ENCODE data around the gene SLC25A39. TPM values are rescaled to one million over a fixed set of nuclear protein-coding genes. Genes with fewer than 3 reads are reported as not detected.

SLC25A39 gene
- total RNA-seq, 2 donors from 2014 or later, result 116 to 132 TPM

- H3K4me1 ChIP-seq (replicated peaks), result no peaks in the 10 kb centered on the region
- H3K4me3 ChIP-seq, result no peak overlapping the region
- no peak overlapping the region for H3K27ac ChIP-seq
- 82% methylated on average over 8 of the region's 11 CpGs for WGBS
- H3K9me3 ChIP-seq, result no peaks in the 10 kb centered on the region
- no peaks in the 10 kb centered on the region for H3K27me3 ChIP-seq (replicated peaks; ENCODE audit: insufficient read depth)
- intact Hi-C loops (cut with DNase I), result no loop called here
- peaks cover 5 to 6% of the 10 kb centered on the region in 2 donors for H3K36me3 ChIP-seq
- DNase-seq (ENCODE audit: low spot score), result no peak
- TF ChIP-seq, protein P1, sequence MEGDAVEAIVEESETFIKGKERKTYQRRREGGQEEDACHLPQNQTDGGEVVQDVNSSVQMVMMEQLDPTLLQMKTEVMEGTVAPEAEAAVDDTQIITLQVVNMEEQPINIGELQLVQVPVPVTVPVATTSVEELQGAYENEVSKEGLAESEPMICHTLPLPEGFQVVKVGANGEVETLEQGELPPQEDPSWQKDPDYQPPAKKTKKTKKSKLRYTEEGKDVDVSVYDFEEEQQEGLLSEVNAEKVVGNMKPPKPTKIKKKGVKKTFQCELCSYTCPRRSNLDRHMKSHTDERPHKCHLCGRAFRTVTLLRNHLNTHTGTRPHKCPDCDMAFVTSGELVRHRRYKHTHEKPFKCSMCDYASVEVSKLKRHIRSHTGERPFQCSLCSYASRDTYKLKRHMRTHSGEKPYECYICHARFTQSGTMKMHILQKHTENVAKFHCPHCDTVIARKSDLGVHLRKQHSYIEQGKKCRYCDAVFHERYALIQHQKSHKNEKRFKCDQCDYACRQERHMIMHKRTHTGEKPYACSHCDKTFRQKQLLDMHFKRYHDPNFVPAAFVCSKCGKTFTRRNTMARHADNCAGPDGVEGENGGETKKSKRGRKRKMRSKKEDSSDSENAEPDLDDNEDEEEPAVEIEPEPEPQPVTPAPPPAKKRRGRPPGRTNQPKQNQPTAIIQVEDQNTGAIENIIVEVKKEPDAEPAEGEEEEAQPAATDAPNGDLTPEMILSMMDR (IDR thresholded peaks at IDR 0.05), result no peak
- TF ChIP-seq POLR2AphosphoS5 (IDR thresholded peaks at IDR 0.05) (no peak), POLR2A (IDR thresholded peaks at IDR 0.05) (no peak)
These were observed 31.6 kb upstream of the SLC25A39 start for GRCh38 chr17:44356241-44356640.

DNA sequence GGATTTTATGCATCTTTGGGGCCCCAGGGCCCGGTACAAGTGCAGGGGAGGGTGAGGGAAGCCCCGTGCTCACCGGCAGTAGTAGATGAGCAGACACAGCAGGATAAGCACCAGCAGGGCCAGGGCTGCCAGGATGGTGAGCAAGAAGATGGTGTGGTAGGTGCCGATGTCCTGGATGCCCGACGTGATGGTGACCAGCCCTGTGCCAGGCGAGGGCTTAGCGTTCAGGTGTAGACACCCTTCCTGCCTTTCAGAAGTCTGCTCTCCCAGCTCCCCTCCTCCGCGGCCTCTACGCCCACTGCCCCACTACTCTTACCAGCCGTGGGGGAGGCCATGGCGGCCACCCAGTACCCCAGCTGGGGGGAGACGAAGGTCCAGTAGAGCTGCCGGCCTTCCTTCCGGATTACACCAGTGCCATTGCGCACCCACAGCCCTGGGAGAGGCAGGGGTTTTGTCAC is 31.0 kb upstream of the SLC25A39 start:
- TF ChIP-seq POLR2AphosphoS5 (IDR thresholded peaks at IDR 0.05) (no peak), POLR2A (IDR thresholded peaks at IDR 0.05) (no peak)
- TF ChIP-seq, protein P1 (IDR thresholded peaks at IDR 0.05), result no peak
- Histone ChIP-seq H3K4me1 (replicated peaks) (no peaks in the 10 kb centered on the region), H3K9me3 (no peaks in the 10 kb centered on the region), H3K4me3 (no peak overlapping the region), H3K36me3 (peaks cover 5 to 6% of the 10 kb centered on the region in 2 donors), H3K27ac (no peak overlapping the region), H3K27me3 (replicated peaks; ENCODE audit: insufficient read depth) (no peaks in the 10 kb centered on the region)
- WGBS, result 83% methylated on average over 17 of the region's 17 CpGs
- DNase-seq (ENCODE audit: low spot score), result no peak
- intact Hi-C loops (cut with DNase I), result no loop called here

DNA sequence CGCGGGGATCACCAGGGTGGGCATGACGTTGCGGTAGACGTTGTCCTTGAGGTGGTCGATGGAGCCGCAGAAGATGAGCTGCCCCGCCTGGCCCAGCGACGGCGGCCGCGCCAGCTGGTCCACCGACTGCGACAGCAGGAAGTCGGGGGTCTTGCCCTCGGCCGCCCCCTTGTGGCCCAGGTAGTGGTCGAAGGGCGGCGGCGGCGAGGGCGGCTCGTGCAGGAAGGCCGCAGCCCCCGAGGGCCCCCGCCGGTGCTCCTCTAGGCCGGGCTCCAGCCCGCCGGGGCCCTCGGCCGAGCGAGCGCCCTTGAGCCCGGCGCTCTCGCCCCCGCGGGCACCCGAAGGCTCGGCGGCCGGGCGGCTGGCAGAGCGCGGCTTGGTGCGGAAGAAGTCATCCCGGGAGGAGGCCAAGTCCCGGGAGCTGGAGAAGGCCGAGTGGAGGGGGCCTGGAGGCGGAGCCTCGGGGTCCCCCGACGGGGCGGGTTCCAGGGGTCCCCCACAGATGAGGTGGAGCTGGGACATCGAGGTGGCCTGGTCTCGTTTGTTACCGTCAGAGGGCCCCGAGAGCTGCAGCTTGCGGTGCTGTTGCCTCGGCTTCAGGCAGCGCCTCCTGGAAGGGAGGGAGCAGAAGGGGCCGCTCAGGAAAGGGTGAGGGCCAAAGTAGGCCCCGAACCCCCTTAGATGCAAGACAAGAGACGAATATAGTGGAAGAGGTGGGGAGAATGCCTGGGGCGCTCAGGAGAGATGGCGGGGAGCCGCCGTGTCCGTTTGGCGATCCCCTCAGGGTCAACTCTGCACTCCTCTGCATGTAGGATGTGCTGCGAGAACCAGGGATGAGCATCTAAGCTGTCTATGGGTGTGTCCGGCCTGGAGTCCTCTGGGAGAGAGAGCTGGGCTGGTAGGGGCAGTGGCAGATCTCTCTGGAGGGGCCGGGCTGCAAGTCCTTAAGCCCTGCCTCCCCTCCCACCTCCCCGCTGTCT is 30.2 kb upstream of the SLC25A39 start:
- 73% methylated on average over 53 of the region's 77 CpGs for WGBS
- H3K36me3 ChIP-seq, result peaks cover 5 to 7% of the 10 kb centered on the region in 2 donors
- H3K9me3 ChIP-seq, result no peaks in the 10 kb centered on the region
- no peak overlapping the region for H3K27ac ChIP-seq
- H3K4me1 ChIP-seq (replicated peaks), result no peaks in the 10 kb centered on the region
- no peak for DNase-seq (ENCODE audit: low spot score)
- intact Hi-C loops (cut with DNase I), result no loop called here
- TF ChIP-seq POLR2A (IDR thresholded peaks at IDR 0.05) (no peak), POLR2AphosphoS5 (IDR thresholded peaks at IDR 0.05) (no peak)
- TF ChIP-seq, protein P1 (IDR thresholded peaks at IDR 0.05), result no peak
- H3K4me3 ChIP-seq, result no peak overlapping the region
- H3K27me3 ChIP-seq (replicated peaks; ENCODE audit: insufficient read depth), result no peaks in the 10 kb centered on the region

DNA sequence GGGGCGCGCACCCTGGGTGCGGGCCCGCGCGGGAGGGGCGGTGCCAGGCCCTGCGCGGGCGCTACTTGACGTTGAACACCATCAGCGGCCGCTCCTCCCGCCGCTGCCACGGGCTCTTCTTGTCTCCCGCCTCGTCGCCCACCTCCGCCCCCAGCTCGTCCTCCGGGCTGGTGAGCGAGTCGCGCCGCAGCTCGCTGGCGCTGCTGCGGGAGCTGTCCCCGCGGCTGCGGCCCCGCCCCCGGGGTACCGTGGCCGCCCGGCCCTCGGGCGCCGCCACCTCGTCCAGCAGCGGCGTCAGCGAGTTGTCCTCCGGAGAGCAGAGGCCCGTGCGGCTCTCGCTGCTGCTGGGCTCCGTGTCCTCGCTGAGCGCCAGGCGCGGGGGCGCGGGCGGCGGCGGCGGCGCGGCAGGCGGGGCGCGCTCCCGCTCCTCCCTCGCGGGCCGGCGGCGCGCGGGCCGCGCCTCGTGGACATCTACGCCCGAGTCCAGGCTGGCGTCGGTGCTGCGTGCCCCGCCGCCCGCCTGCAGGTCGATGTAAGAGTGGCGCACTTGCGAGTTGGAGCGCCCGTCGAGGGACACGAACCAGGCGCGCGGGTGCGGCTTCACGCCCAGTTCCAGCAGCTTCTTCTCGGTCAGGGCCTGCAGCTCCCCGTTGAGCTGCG is 29.2 kb upstream of the SLC25A39 start:
- H3K36me3 ChIP-seq, result peaks cover 5 to 10% of the 10 kb centered on the region in 2 donors
- H3K9me3 ChIP-seq, result no peaks in the 10 kb centered on the region
- H3K27ac ChIP-seq, result peak overlapping the region in 1 of 2 donors; percentile 23
- no peaks in the 10 kb centered on the region for H3K27me3 ChIP-seq (replicated peaks; ENCODE audit: insufficient read depth)
- peak overlapping the region; percentile 32 for H3K4me3 ChIP-seq
- intact Hi-C loops (cut with DNase I), result no loop called here
- H3K4me1 ChIP-seq (replicated peaks), result no peaks in the 10 kb centered on the region
- WGBS, result 57% methylated on average over 21 of the region's 98 CpGs
- TF ChIP-seq POLR2A (IDR thresholded peaks at IDR 0.05) (no peak), POLR2AphosphoS5 (IDR thresholded peaks at IDR 0.05) (no peak)
- TF ChIP-seq, protein P1 (IDR thresholded peaks at IDR 0.05), result no peak
- DNase-seq (ENCODE audit: low spot score), result no peak
